H9 (cell line): ENCODE data around the gene TMPRSS6. TPM values are rescaled to one million over a fixed set of nuclear protein-coding genes. Genes with fewer than 3 reads are reported as not detected.
A peak's percentile ranks its signal among the peaks of the same experiment; 100 is the strongest.

Source experiments
- DNase-seq: peaks from one replicate; pipeline ENCODE4 v3.0.0-alpha.2; 2017
- H2AFZ ChIP-seq: one replicate; pipeline ENCODE4 v1.6.1; 2013; ENCODE audit warnings: mild to moderate bottlenecking, low read length, control low read depth, moderate library complexity
- H2AK5ac ChIP-seq: 2 replicates; pipeline ENCODE4 v1.6.1; 2013; ENCODE audit warnings: low read length, control low read depth, mixed read lengths; ENCODE audit not compliant: insufficient read length
- H2BK120ac ChIP-seq: one replicate; pipeline ENCODE4 v1.6.1; 2013; ENCODE audit warnings: low read depth, mild to moderate bottlenecking, low read length, control low read depth, inconsistent platforms; ENCODE audit not compliant: poor library complexity, severe bottlenecking
- H2BK12ac ChIP-seq: 2 replicates; pipeline ENCODE4 v1.6.1; 2013; ENCODE audit warnings: low read length, control low read depth, mixed read lengths, low read depth; ENCODE audit not compliant: insufficient read length
- H2BK15ac ChIP-seq: 2 replicates; pipeline ENCODE4 v1.6.1; 2013; ENCODE audit warnings: low read depth, low read length, control low read depth
- H2BK20ac ChIP-seq: one replicate; pipeline ENCODE4 v1.6.1; 2013; ENCODE audit warnings: low read depth, mild to moderate bottlenecking, low read length, control low read depth, inconsistent platforms; ENCODE audit not compliant: poor library complexity, severe bottlenecking
- H2BK5ac ChIP-seq: 2 replicates; pipeline ENCODE4 v1.6.1; 2013; ENCODE audit warnings: low read length, control low read depth, mixed read lengths; ENCODE audit not compliant: insufficient read length
- H3K14ac ChIP-seq: 2 replicates; pipeline ENCODE4 v1.6.1; 2013; ENCODE audit warnings: low read length, control low read depth; ENCODE audit not compliant: insufficient read depth
- H3K18ac ChIP-seq: 2 replicates; pipeline ENCODE4 v1.6.1; 2013; ENCODE audit warnings: low read depth, mild to moderate bottlenecking, mixed read lengths, low read length, control low read depth; ENCODE audit not compliant: insufficient read length
- H3K23ac ChIP-seq: 2 replicates; pipeline ENCODE4 v1.6.1; 2013; ENCODE audit warnings: low read length, control low read depth, mixed read lengths, low read depth; ENCODE audit not compliant: insufficient read length
- H3K23me2 ChIP-seq: 2 replicates; pipeline ENCODE4 v1.6.1; 2013; ENCODE audit warnings: low read depth, mild to moderate bottlenecking, mixed read lengths, low read length, control low read depth; ENCODE audit not compliant: insufficient read length, poor library complexity, severe bottlenecking
- H3K27ac ChIP-seq: 2 replicates; pipeline ENCODE4 v1.5.1; 2013; ENCODE audit warnings: low read length, control low read depth, mixed read lengths, low read depth; ENCODE audit not compliant: insufficient read length
- H3K27me3 ChIP-seq: 2 replicates; pipeline ENCODE4 v1.6.1; 2013; ENCODE audit warnings: low read length, control low read depth, inconsistent platforms; ENCODE audit not compliant: insufficient read depth
- H3K4ac ChIP-seq: 2 replicates; pipeline ENCODE4 v1.6.1; 2013; ENCODE audit warnings: low read depth, mild to moderate bottlenecking, control low read depth, inconsistent platforms, low read length, moderate library complexity
- H3K4me1 ChIP-seq: 2 replicates; pipeline ENCODE4 v1.6.1; 2013; ENCODE audit warnings: low read length, control low read depth, inconsistent platforms; ENCODE audit not compliant: insufficient read depth
- H3K4me2 ChIP-seq: 2 replicates; pipeline ENCODE4 v1.6.1; 2013; ENCODE audit warnings: low read length, control low read depth, mixed read lengths; ENCODE audit not compliant: insufficient read length, insufficient read depth
- H3K56ac ChIP-seq: 2 replicates; pipeline ENCODE4 v1.6.1; 2013; ENCODE audit warnings: low read depth, mild to moderate bottlenecking, mixed read lengths, low read length, control low read depth; ENCODE audit not compliant: insufficient read length
- H3K79me1 ChIP-seq: 2 replicates; pipeline ENCODE4 v1.6.1; 2013; ENCODE audit warnings: low read depth, mild to moderate bottlenecking, moderate library complexity, low read length, control low read depth, inconsistent platforms; ENCODE audit not compliant: insufficient read depth, poor library complexity, severe bottlenecking
- H3K79me2 ChIP-seq: 2 replicates; pipeline ENCODE4 v1.6.1; 2013; ENCODE audit warnings: low read length, control low read depth, inconsistent platforms; ENCODE audit not compliant: insufficient read depth
- H3K9ac ChIP-seq: 2 replicates; pipeline ENCODE4 v1.6.1; 2013; ENCODE audit warnings: low read length, control low read depth, mixed read lengths; ENCODE audit not compliant: insufficient read length; ENCODE audit errors: extremely low read depth
- H3K9me3 ChIP-seq: one replicate; pipeline ENCODE4 v1.6.1; 2013; ENCODE audit warnings: low read depth, low read length, inconsistent platforms; ENCODE audit not compliant: control insufficient read depth
- H3T11ph ChIP-seq: one replicate; pipeline ENCODE4 v1.6.1; 2013; ENCODE audit warnings: mild to moderate bottlenecking, low read length, control low read depth, inconsistent platforms
- H4K20me1 ChIP-seq: one replicate; pipeline ENCODE4 v1.6.1; 2013; ENCODE audit not compliant: control insufficient read depth, insufficient read length, insufficient read depth
- H4K5ac ChIP-seq: 2 replicates; pipeline ENCODE4 v1.6.1; 2013; ENCODE audit warnings: low read depth, mild to moderate bottlenecking, mixed read lengths, low read length, control low read depth; ENCODE audit not compliant: insufficient read length
- H4K8ac ChIP-seq: replicated peaks from 2 replicates; pipeline ENCODE4 v1.6.1; 2013; ENCODE audit warnings: low read length, control low read depth, mixed read lengths, low read depth; ENCODE audit not compliant: insufficient read length
- H4K91ac ChIP-seq: 2 replicates; pipeline ENCODE4 v1.6.1; 2013; ENCODE audit warnings: low read depth, mild to moderate bottlenecking, moderate library complexity, mixed read lengths, low read length, control low read depth; ENCODE audit not compliant: insufficient read length
- H3K27ac Mint-ChIP-seq, 3 experiments: 2 replicates in 2 of 3; 3 replicates in 1 of 3; pipeline ENCODE4 v1.8.0; 2020 to 2021; ENCODE audit warnings: mixed read lengths in 3 of 3, mild to moderate bottlenecking in 1 of 3, moderate library complexity in 1 of 3
- H3K27me3 Mint-ChIP-seq: 2 replicates; pipeline ENCODE4 v1.8.0; 2021; ENCODE audit warnings: low read depth, mild to moderate bottlenecking, moderate library complexity, mixed read lengths
- H3K36me3 Mint-ChIP-seq, 3 experiments: 2 replicates in 2 of 3; 3 replicates in 1 of 3; pipeline ENCODE4 v1.8.0; 2020 to 2021; ENCODE audit warnings: low read depth in 3 of 3, mixed read lengths in 3 of 3; ENCODE audit not compliant: insufficient read depth in 1 of 3
- H3K4me1 Mint-ChIP-seq, 2 experiments: 2 replicates each; pipeline ENCODE4 v1.8.0; 2020; ENCODE audit warnings: mixed read lengths in 2 of 2
- H3K4me3 Mint-ChIP-seq, 2 experiments: 2 replicates in 1 of 2; 3 replicates in 1 of 2; pipeline ENCODE4 v1.8.0; 2020 to 2021; ENCODE audit warnings: mild to moderate bottlenecking in 2 of 2, mixed read lengths in 2 of 2, moderate library complexity in 1 of 2
- H3K9me3 Mint-ChIP-seq, 2 experiments: 2 replicates in 1 of 2; 3 replicates in 1 of 2; pipeline ENCODE4 v1.8.0; 2020; ENCODE audit warnings: mild to moderate bottlenecking in 2 of 2, mixed read lengths in 2 of 2, moderate library complexity in 1 of 2
- WGBS: extraction: QIAGEN DNeasy Blood & Tissue Kit; methylation state at CpG from one replicate; pipeline ENCODE4 v1.1.7; 2013; ENCODE audit warnings: missing lambda C conversion rate, low lambda C conversion rate, mixed read lengths; ENCODE audit not compliant: insufficient read length; ENCODE audit errors: extremely low coverage; 5-methylcytosine and 5-hydroxymethylcytosine counted together
- total RNA-seq: library from RNA; stranded (reverse); gene quantifications from 2 replicates; pipeline ENCODE4 v1.2.1, GENCODE V29; 2021
- TF ChIP-seq, protein P1 (sequence below): fragments of 200-600 bp; sonication (generic); conservative IDR thresholded peaks from 3 replicates; pipeline ENCODE4 v1.8.0; 2021; ENCODE audit warnings: antibody characterized with exemption, mild to moderate bottlenecking

The TMPRSS6 gene
- total RNA-seq, 1 experiment from 2014 or later, result not detected

DNA sequence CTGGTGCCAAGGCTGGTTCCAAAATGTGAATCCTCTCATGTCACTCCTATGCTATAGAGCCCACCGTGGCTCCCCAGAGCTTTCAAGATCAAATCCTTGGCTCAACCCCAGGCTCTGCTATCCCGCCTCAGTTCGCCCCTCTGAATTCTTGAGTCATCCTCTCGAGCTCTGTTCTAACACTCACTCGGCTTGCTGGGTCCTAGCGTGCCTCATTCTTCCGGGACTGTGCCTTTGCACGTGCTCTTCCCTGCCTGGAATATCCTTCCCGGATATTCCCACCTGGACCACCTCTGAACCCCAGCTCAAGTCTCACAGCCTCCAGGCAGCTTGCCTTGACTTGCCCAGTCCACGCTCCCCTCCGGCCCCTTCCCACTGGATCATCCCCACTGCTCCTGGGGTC lies 45.0 kb downstream of the TMPRSS6 start:
- Histone ChIP-seq H4K8ac (no peak overlapping the region), H2BK12ac (no peak overlapping the region), H3K4ac (no peak overlapping the region), H3K23ac (no peak overlapping the region), H3K4me1 (no peaks in the 10 kb centered on the region; the same call in 1 of the 2 replicates), H3K27ac (no peak overlapping the region), H3K18ac (no peak overlapping the region), H4K20me1 (peaks cover 2% of the 10 kb centered on the region), H2BK15ac (no peak overlapping the region), H3K27me3 (peaks cover 9% of the 10 kb centered on the region), H3T11ph (no peak overlapping the region), H3K23me2 (peaks cover 3% of the 10 kb centered on the region), H4K5ac (no peak overlapping the region), H3K9me3 (no peaks in the 10 kb centered on the region), H2BK5ac (no peak overlapping the region), H3K79me2 (no peaks in the 10 kb centered on the region), H3K56ac (no peak overlapping the region), H2BK20ac (no peak overlapping the region), H2AK5ac (no peak overlapping the region), H3K79me1 (no peaks in the 10 kb centered on the region), H2AFZ (no peak overlapping the region), H3K4me2 (no peak overlapping the region), H3K9ac (no peak overlapping the region), H2BK120ac (no peak overlapping the region), H4K91ac (no peak overlapping the region), H3K14ac (no peak overlapping the region)
- Mint-ChIP-seq H3K27me3 (peaks cover 51% of the 10 kb centered on the region), H3K27ac (no peak overlapping the region; a peak in 1 of 7 replicates), H3K4me3 (peak overlapping the region in 1 of 2 experiments; percentile 35; a peak in 1 of 5 replicates), H3K4me1 (peaks cover 9 to 25% of the 10 kb centered on the region in 2 experiments), H3K36me3 (peaks cover 2 to 15% (median 6%) of the 10 kb centered on the region in 3 experiments; a peak in 5 of 7 replicates), H3K9me3 (no peaks in the 10 kb centered on the region; a peak in 1 of 5 replicates)
- no CpG with 5 or more reads among the region's 11 CpGs for WGBS
- DNase-seq, result no peak
- TF ChIP-seq, protein P1, sequence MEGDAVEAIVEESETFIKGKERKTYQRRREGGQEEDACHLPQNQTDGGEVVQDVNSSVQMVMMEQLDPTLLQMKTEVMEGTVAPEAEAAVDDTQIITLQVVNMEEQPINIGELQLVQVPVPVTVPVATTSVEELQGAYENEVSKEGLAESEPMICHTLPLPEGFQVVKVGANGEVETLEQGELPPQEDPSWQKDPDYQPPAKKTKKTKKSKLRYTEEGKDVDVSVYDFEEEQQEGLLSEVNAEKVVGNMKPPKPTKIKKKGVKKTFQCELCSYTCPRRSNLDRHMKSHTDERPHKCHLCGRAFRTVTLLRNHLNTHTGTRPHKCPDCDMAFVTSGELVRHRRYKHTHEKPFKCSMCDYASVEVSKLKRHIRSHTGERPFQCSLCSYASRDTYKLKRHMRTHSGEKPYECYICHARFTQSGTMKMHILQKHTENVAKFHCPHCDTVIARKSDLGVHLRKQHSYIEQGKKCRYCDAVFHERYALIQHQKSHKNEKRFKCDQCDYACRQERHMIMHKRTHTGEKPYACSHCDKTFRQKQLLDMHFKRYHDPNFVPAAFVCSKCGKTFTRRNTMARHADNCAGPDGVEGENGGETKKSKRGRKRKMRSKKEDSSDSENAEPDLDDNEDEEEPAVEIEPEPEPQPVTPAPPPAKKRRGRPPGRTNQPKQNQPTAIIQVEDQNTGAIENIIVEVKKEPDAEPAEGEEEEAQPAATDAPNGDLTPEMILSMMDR, result no peak
